GM19395 (cell line): ENCODE data around the gene TNPO3.
"Not testable (repeated sequence)": the region's sequence is repeated elsewhere in the genome, so short reads cannot be mapped to it uniquely, and the experiment has no call there.

Experiments
- ATAC-seq: cut with Tn5 transposase; IDR thresholded peaks from one replicate; pipeline ENCODE4 v1.9.1; 2021; ENCODE audit warnings: mild to moderate bottlenecking, moderate library complexity; ENCODE audit not compliant: unreplicated experiment

TNPO3 gene

DNA sequence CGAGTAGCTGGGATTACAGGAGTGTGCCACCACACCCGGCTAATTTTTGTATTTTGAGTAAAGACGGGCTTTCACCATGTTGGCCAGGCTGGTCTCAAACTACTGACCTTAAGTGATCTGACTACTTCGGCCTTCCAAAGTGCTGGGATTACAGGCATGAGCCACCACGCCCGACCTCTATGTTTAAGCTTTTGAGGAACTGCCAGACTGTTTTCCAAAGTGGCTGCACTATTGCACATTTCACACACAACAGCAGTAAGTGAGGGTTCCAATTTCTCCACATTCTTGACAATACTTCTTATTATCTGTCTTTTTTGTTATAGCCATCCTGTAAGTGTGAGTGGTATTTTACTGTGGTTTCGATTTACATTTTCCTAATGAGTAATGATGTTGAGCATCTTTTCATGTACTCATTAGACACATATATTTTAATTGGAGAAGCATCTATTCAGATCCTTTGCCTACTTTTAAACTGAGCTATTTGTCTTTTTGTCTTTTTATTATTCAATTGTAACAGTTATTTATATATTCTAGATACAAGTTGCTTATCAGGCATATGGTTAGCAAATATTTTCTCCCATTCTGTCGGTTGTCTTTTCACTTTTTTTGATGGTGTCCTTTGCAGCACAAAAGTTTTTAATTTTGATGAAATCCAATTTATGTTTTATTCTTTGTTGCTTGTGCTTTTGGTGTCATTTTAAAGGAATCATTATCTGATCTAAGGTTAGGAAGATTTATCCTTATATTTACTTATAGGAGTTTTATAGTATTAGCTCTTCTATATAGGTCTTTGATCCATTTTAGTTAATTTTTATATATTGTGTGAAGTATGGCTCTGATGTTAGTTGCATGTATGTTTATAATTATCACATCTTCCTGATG, 130.0 kb downstream of the TNPO3 start:
- no peak for ATAC-seq

GRCh38 chr7:128923411-128923800, 131.5 kb downstream of the TNPO3 start:
- no peak for ATAC-seq

DNA sequence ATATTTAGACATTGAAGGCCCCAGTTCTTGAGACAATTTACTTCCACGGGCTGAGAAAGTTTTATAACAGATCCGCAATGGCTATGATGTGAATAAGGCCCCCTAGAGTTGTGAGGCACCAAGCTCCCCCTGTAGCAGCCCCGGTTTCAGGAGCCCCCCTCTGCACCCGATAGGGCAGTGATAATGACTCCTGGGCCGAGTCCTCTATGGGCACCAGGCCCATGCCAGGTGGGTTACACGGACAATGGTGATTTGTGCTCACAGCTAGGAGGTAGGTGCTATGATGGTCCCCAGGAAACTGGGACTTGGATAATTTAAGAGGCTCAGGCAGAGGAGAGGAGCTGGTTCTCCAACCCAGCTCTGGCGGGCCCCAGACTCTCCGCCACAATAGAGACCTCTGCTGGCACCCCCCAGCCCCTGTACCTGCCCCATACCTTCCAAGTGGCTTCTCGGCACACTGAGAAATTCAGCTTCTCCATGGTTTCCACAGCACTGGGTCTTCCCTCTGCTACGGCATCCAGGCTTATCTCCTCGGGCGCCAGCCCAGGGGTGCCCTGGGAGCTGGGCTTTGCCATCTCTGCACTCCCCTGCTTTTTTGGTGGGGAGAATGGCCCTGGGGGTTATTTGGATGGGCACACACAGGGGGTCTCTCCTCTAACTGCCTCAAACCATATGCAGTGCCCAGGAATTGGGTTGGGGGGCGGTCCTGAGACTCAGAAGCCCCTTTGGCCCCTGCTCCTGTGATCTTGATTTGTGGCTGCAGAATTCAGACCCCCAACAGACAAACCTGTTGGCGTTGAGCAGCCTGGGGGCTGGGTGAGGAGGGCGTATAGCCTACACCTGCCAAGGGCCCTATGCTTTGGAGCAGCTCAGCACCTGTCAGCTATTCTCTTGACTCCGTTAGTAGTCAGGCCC, 132.2 kb downstream of the TNPO3 start:
- no peak for ATAC-seq

DNA sequence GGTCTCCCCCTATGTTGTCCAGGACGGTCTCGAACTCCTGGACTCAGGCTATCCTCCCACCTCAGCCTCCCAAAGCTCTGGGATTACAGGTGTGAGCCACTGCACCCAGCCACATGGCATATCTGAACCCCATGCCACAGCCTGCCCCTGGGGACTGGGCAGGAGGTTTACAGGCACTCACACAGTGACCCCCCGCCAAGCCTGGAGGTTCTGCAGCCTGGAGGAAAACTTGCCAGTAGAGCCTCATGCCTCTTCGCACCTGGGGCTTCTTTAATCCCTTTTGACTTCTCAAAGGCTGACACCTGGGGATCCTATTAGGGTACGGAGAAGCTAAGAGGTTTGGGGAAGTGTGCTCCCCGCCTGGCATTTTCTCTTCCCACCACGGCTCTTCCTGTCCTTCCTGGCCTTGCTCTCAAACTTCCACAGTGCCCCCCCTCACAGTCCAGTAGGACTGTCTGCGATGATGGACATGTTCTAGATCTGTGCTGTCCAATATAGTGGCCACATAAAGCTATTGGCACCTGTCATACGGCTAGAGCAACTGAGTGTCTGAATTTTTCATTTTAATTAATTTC, 133.0 kb downstream of the TNPO3 start:
- ATAC-seq, result no peak

GRCh38 chr7:128920913-128921582, 133.9 kb downstream of the TNPO3 start:
- no peak for ATAC-seq

GRCh38 chr7:128919881-128920799, 134.8 kb downstream of the TNPO3 start:
- ATAC-seq, result no peak

- ATAC-seq, result no peak
Observed at GRCh38 chr7:128919241-128919640, 135.7 kb downstream of the TNPO3 start.

GRCh38 chr7:128918016-128918665, 136.8 kb downstream of the TNPO3 start:
- ATAC-seq, result no peak

GRCh38 chr7:128917122-128917521, 137.8 kb downstream of the TNPO3 start:
- no peak for ATAC-seq

DNA sequence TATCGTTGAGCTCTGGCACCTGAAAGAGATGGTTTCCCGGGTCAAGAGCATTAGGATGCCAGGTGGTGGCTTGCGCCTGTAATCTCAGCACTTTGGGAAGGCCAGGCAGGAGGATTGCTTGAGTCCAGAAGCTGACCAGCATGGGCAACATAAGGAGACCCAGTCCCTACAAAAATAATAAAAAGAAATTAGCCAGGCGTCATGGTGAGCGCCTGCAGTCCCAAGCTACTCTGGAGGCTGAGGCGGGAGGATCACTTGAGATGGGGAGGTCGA, 138.3 kb downstream of the TNPO3 start:
- ATAC-seq, result no peak

DNA sequence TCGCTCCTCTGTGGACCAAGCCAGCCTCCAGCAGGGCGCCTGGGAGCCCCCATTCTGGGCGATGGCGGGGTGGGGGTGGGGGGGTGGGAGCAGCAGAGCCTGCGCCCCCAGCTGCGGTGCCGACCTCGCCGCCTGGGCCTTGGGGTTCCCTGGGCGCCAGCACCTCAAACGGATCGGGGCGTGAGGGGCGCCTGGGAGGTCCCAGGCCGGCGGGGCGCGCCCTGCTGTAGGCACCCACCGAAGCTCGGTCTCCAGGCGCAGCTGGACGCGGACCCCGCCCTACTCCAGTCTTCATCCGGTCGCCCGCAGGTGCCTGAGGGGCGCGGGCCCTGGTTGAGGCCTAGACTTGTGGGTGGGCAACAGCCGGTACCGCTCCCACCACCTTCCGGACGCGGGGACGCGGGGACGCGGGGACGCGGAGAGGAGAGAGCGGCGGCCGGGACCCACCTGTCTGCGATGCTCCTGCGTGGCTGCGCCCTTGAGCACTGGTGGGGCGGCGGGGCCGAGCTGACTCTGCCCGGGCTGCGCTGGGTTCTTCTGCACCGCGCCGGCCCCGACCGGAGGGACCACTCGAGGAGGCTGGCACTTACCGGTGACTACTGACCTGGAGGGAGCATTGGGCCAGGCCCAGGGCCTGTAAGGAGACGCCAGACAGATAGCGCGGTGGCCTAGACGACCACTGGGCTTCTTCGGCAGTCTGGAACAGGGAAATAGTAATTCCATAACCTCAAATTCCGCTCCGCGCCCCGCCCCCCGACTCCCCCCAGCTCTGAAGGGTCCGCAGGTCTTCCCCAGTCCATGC, 138.9 kb downstream of the TNPO3 start:
- no peak for ATAC-seq

DNA sequence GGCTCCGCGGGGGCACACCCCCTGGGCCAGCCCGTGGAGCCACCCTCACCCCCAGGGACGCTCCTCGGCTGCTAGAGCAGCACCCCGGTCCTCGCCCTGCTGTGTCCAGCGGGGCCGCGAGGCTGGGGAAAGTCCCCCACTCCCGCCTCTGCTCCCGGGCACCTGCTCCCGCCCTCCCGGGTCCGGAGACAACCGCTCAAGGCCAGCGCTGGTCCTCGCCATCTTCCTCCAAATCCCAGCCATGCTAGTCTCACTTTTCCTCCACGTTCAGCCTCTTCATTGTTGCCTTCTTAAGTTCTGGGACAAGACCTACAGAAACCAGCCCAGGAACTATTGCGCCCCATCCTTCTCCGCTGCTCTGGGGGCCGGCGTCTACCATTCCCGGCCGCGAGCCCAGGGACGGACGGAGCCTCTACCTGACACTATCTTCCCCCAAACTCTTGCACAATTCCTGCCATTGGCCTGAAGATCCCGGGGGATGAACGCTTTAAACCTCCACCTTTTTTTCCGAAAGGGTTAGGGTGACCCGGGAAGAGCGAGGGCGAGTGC, 139.6 kb downstream of the TNPO3 start:
- ATAC-seq, result no peak

- ATAC-seq, result peak; percentile 58
Observed at GRCh38 chr7:128914566-128915151, 140.3 kb downstream of the TNPO3 start.

- ATAC-seq, result no peak
Observed at GRCh38 chr7:128913870-128914565, 140.9 kb downstream of the TNPO3 start.

- not testable (repeated sequence) for ATAC-seq
Observed at GRCh38 chr7:128912709-128913495, 142.0 kb downstream of the TNPO3 start.

DNA sequence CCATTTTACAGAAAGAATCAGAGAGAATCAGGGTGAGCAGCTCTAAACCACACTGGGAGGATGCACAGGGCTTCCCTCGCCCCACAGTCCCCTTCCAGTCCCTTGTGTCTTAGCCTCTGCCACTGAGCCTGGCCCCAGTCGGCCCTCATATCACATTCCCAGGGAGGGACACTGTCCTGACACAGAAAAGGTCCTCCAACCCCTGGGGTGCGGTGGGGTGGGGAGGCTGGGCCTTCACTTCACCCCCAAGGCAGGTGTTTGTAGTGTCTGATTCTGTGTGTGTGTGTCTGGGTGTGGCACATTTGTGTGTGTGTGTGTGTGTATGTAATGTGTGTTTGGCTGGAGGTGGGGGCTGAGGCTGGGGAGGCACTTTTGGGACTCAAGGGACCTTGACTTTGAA, 142.6 kb downstream of the TNPO3 start:
- ATAC-seq, result no peak
